K562 (cell line): ENCODE measurements around the gene ZNF407. TPM values are rescaled to one million over a fixed set of nuclear protein-coding genes. Genes with fewer than 3 reads are reported as not detected.

Experiments
- ATAC-seq: fragments of 200-7000 bp; cut with Tn5 transposase; 3 replicates; pipeline ENCODE4 v1.9.1; 2020; ENCODE audit warnings: moderate library complexity
- BruUV-seq: library from RNA; stranded (reverse); fragments of 400-500 nt; replicated peaks from 2 replicates; lab custom pipeline; 2021; lab: Mats Ljungman, UMichigan
- CTCF ChIA-PET: fragments of 300-600 bp; formaldehyde crosslinking; extraction: SDS; loops from one replicate; lab custom pipeline; 2021; ENCODE audit warnings: low intra/inter-chr PET ratio; lab: Yijun Ruan, JAX
- POLR2A ChIA-PET: fragments of 300-600, 350-650 bp; sonication (Branson Sonifier 250); formaldehyde crosslinking; extraction: SDS; loops from one replicate; lab custom pipeline; 2021; ENCODE audit warnings: antibody characterized with exemption, inconsistent platforms; lab: Yijun Ruan, JAX
- DNase-seq, 4 experiments: peaks; one replicate each; pipeline versions ENCODE4 v3.0.0 to v3.0.0-alpha.2; 2011 to 2018; ENCODE audit warnings: low spot score in 3 of 4, mixed read lengths in 3 of 4; ENCODE audit errors: extremely low read depth in 1 of 4
- FAIRE-seq: peaks from 2 replicates; lab custom pipeline; 2011; peaks lifted over from hg19 to GRCh38; lab: Jason Lieb, UNC
- H2AFZ ChIP-seq: 2 replicates; pipeline ENCODE4 v1.6.0; 2011; ENCODE audit warnings: low read depth, low read length, control low read depth, inconsistent platforms
- H3K27ac ChIP-seq: fragments of 200-600 bp; 3 replicates; pipeline ENCODE4 v1.8.0; 2011; ENCODE audit warnings: low read depth, mild to moderate bottlenecking, control low read depth, inconsistent platforms, low read length, moderate library complexity, mixed read lengths; ENCODE audit errors: extremely low read depth
- H3K27me3 ChIP-seq, 2 experiments: fragments of 300-600 bp in 1 of 2; 2 replicates in 1 of 2; 3 replicates in 1 of 2; pipeline versions ENCODE4 v1.6.0 to v1.8.0; 2011; ENCODE audit warnings: inconsistent platforms in 2 of 2, low read length in 2 of 2, mild to moderate bottlenecking in 1 of 2, mixed read lengths in 1 of 2, moderate library complexity in 1 of 2; ENCODE audit not compliant: control insufficient read depth in 2 of 2, insufficient read depth in 2 of 2
- H3K36me3 ChIP-seq: fragments of 300-600 bp; 3 replicates; pipeline ENCODE4 v1.8.0; 2011; ENCODE audit warnings: mild to moderate bottlenecking, low read length, inconsistent platforms; ENCODE audit not compliant: control insufficient read depth, insufficient read depth
- H3K4me1 ChIP-seq, 2 experiments: fragments of 200-600 bp in 1 of 2; replicated peaks in 1 of 2; 2 replicates in 1 of 2; 3 replicates in 1 of 2; pipeline versions ENCODE4 v1.5.1 to v1.8.0; 2011; ENCODE audit warnings: inconsistent platforms in 2 of 2, low read length in 2 of 2, mild to moderate bottlenecking in 1 of 2, mixed read lengths in 1 of 2, moderate library complexity in 1 of 2; ENCODE audit not compliant: control insufficient read depth in 2 of 2, insufficient read depth in 2 of 2
- H3K4me2 ChIP-seq: 2 replicates; pipeline ENCODE4 v1.6.1; 2011; ENCODE audit warnings: low read length, control low read depth, inconsistent platforms, mixed read lengths; ENCODE audit not compliant: insufficient read depth
- H3K4me3 ChIP-seq: fragments of 200-600 bp; sonication (generic), shearing (Covaris generic); 2 replicates; pipeline ENCODE4 v1.5.1; 2016; ENCODE audit warnings: control low read depth, inconsistent platforms
- H3K79me2 ChIP-seq: fragments of 200-600 bp; 3 replicates; pipeline ENCODE4 v1.8.0; 2011; ENCODE audit warnings: low read length, inconsistent platforms; ENCODE audit not compliant: control insufficient read depth, insufficient read depth
- H3K9ac ChIP-seq, 2 experiments: 2 replicates each; pipeline versions ENCODE4 v1.6.0 to v1.6.1; 2011; ENCODE audit warnings: low read depth in 2 of 2, low read length in 2 of 2, control low read depth in 1 of 2, inconsistent platforms in 1 of 2, mild to moderate bottlenecking in 1 of 2, mixed read lengths in 1 of 2; ENCODE audit not compliant: insufficient read depth in 1 of 2
- H3K9me1 ChIP-seq: one replicate; pipeline ENCODE4 v1.6.0; 2011; ENCODE audit warnings: inconsistent platforms, mild to moderate bottlenecking, low read length, moderate library complexity; ENCODE audit not compliant: control insufficient read depth, insufficient read depth
- H3K9me3 ChIP-seq: replicated peaks from 2 replicates; pipeline ENCODE4 v1.5.1; 2011; ENCODE audit warnings: low read depth, low read length, inconsistent platforms; ENCODE audit not compliant: control insufficient read depth, insufficient read depth
- H4K20me1 ChIP-seq: replicated peaks from 2 replicates; pipeline ENCODE4 v1.6.1; 2011; ENCODE audit warnings: low read length, inconsistent platforms, mixed read lengths; ENCODE audit not compliant: control insufficient read depth, insufficient read depth
- ETV6 ChIP-seq, 3 experiments: fragments of 150-350 bp in 1 of 3; sonication (generic) in 1 of 3; formaldehyde crosslinking in 1 of 3; IDR thresholded peaks; 2 replicates each; pipeline versions ENCODE4 v1.6.1 to v1.8.0; 2014 to 2022; ENCODE audit warnings: borderline replicate concordance in 2 of 3, low read depth in 2 of 3, antibody characterized with exemption in 1 of 3, low read length in 1 of 3, mild to moderate bottlenecking in 1 of 3, missing genetic modification reagents in 1 of 3
- MLX ChIP-seq, 2 experiments: fragments of 450-650 bp in 1 of 2; sonication (generic) in 1 of 2; formaldehyde crosslinking; conservative IDR thresholded peaks; 2 replicates each; pipeline versions ENCODE4 v1.4.0 to v1.8.1; 2020 to 2022; ENCODE audit warnings: mild to moderate bottlenecking in 1 of 2, missing genetic modification reagents in 1 of 2
- SLC30A9 ChIP-seq: fragments of 250-450 bp; sonication (Bioruptor Pico); IDR thresholded peaks from 2 replicates; pipeline ENCODE4 v1.8.0; 2022; ENCODE audit warnings: mild to moderate bottlenecking, moderate library complexity
- TEAD2 ChIP-seq: fragments of 450-650 bp; IDR thresholded peaks from 2 replicates; pipeline ENCODE4 v1.6.1; 2016; ENCODE audit warnings: missing genetic modification characterization, control low read depth, missing compliant biosample characterization
- ZBTB7A ChIP-seq: IDR thresholded peaks from 2 replicates; pipeline ENCODE4 v1.6.1; 2011; ENCODE audit warnings: low read depth, mild to moderate bottlenecking, low read length, moderate library complexity, borderline replicate concordance; ENCODE audit not compliant: control insufficient read depth
- WGBS: fragments of 100-300 bp; shearing (Covaris generic); methylation state at CpG from one replicate; pipeline ENCODE4 v1.1.6; 2016; ENCODE audit warnings: low coverage, mixed read lengths; ENCODE audit not compliant: insufficient coverage; ENCODE audit errors: missing lambda C conversion rate; 5-methylcytosine and 5-hydroxymethylcytosine counted together
- in situ Hi-C: fragments of 300-500 bp; cut with MboI; formaldehyde crosslinking; loops from 4 replicates; pipeline ENCODE4 v1.15.0; 2018; ENCODE audit warnings: inconsistent platforms, mixed read lengths
- intact Hi-C: fragments of 100-400 bp; cut with micrococcal nuclease; formaldehyde crosslinking; loops from 2 replicates; pipeline ENCODE4 v1.14.2; 2022
- polyA plus RNA-seq, 8 experiments: library from polyadenylated mRNA; depleted of rRNA in 4 of 8; stranded (reverse) in 5 of 8; unstranded in 3 of 8; fragments of >200 nt; fragmentation: Nextera tagmentation in 2 of 8; fragmentation: Illumina TruSeq in 1 of 8; extraction: Ambion mirVana in 2 of 8; extraction: Trizol in 1 of 8; gene quantifications; 2 replicates each; pipeline versions ENCODE4 v1.2.1 to v1.2.3, GENCODE V29; 2011 to 2014; ENCODE audit warnings: inconsistent platforms in 1 of 8, missing spikeins in 1 of 8
- total RNA-seq, 7 experiments: library from RNA; depleted of rRNA in 6 of 7; stranded (reverse); fragments of >200 nt in 6 of 7; fragmentation: Illumina TruSeq in 2 of 7; extraction: Trizol in 2 of 7; gene quantifications; 2 replicates each; pipeline versions ENCODE4 v1.2.1 to v1.2.3, GENCODE V29; 2011 to 2021; ENCODE audit warnings: low replicate concordance in 1 of 7
- TF ChIP-seq, protein P1 (sequence below): fragments of 250-450 bp; sonication (Bioruptor Pico); IDR thresholded peaks from 2 replicates; pipeline ENCODE4 v1.5.0; 2021

Gene ZNF407
- total and polyA plus RNA-seq, 9 of the 15 experiments (the other 6 are each of a cell fraction or from before 2014, with no cell fraction given), result 0.21 to 5.4 (median 2.3) TPM

DNA sequence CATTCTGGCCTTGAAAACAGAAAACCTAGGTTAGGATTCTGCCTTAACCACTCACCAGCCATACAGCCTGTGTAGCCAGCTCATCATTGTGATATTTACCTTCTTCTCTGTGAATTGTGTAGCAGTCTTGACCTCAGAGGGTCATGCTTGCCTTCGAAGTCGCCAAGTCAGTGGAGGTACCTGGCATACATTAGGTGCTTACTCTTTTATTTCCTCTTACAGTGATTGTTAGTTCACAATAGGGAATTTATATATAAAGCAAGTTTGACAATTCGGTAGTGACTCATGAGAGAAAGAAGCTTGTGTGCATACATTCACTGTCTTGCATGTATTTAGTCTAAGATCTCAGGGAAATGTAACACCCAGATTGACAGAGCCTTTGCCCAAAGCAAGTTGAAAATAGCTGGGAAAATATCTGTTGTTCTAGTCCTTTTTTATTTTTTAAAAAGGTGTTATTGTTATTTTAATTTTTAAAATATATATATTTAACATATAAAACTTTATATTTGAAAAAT lies 320.7 kb downstream of the ZNF407 start:
- Histone ChIP-seq H3K27ac (no peak overlapping the region), H3K4me1 (no peaks in the 10 kb centered on the region), H3K27me3 (no peaks in the 10 kb centered on the region), H3K9ac (no peak overlapping the region), H3K36me3 (no peaks in the 10 kb centered on the region), H3K9me1 (no peaks in the 10 kb centered on the region), H4K20me1 (no peaks in the 10 kb centered on the region), H3K9me3 (no peaks in the 10 kb centered on the region), H3K79me2 (no peaks in the 10 kb centered on the region), H2AFZ (no peak overlapping the region), H3K4me2 (no peak overlapping the region), H3K4me3 (no peak overlapping the region)
- TF ChIP-seq SLC30A9 (CRISPR knock-in tag), result no peak
- TF ChIP-seq TEAD2 (tag), result no peak
- TF ChIP-seq, protein P1, sequence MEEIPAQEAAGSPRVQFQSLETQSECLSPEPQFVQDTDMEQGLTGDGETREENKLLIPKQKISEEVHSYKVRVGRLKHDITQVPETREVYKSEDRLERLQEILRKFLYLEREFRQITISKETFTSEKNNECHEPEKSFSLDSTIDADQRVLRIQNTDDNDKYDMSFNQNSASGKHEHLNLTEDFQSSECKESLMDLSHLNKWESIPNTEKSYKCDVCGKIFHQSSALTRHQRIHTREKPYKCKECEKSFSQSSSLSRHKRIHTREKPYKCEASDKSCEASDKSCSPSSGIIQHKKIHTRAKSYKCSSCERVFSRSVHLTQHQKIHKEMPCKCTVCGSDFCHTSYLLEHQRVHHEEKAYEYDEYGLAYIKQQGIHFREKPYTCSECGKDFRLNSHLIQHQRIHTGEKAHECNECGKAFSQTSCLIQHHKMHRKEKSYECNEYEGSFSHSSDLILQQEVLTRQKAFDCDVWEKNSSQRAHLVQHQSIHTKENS, result no peak
- no peak for TF ChIP-seq MLX (CRISPR knock-in tag; conservative IDR thresholded peaks at IDR 0.05)
- TF ChIP-seq ETV6 (IDR thresholded peaks at IDR 0.05; ENCODE audit: borderline replicate concordance in 1 of 2, low read depth in 2 of 2, low read length in 1 of 2), result no peak
- no peak for TF ChIP-seq ETV6 (CRISPR knock-in tag; IDR thresholded peaks at IDR 0.05; ENCODE audit: borderline replicate concordance)
- no peak for TF ChIP-seq ZBTB7A
- in situ Hi-C loops (no loop called here), intact Hi-C loops (no loop called here)
- ATAC-seq (no peak), DNase-seq (no peak), FAIRE-seq (no peak)
- BruUV-seq, result no TSS peak
- ChIA-PET CTCF (no interaction called here), POLR2A (no interaction called here)
- WGBS, result 61% methylated on average over 3 of the region's 3 CpGs
